Cardiac fibroblast (primary cell): ENCODE measurements around the gene PRDM5.

Experiments
- DNase-seq, 2 donors: peaks; one replicate each; pipeline versions ENCODE4 v3.0.0 to v3.0.0-alpha.2; 2010; ENCODE audit warnings: low read depth in 2 of 2
- H3K4me3 ChIP-seq, 2 donors: replicated peaks in 1 of 2; 1 replicate in 1 of 2; 2 replicates in 1 of 2; pipeline ENCODE4 v1.5.1; 2011; ENCODE audit warnings: low read depth in 2 of 2, low read length in 2 of 2, mild to moderate bottlenecking in 2 of 2, moderate library complexity in 1 of 2
- TF ChIP-seq, protein P1 (sequence below): IDR thresholded peaks from one replicate; pipeline ENCODE4 v1.5.1; 2011; ENCODE audit warnings: low read depth, mild to moderate bottlenecking, low read length, inconsistent platforms

PRDM5 gene

GRCh38 chr4:120736312-120736711 is 186.2 kb downstream of the PRDM5 start:
- no peak overlapping the region for H3K4me3 ChIP-seq
- DNase-seq: no peak
- TF ChIP-seq, protein P1, sequence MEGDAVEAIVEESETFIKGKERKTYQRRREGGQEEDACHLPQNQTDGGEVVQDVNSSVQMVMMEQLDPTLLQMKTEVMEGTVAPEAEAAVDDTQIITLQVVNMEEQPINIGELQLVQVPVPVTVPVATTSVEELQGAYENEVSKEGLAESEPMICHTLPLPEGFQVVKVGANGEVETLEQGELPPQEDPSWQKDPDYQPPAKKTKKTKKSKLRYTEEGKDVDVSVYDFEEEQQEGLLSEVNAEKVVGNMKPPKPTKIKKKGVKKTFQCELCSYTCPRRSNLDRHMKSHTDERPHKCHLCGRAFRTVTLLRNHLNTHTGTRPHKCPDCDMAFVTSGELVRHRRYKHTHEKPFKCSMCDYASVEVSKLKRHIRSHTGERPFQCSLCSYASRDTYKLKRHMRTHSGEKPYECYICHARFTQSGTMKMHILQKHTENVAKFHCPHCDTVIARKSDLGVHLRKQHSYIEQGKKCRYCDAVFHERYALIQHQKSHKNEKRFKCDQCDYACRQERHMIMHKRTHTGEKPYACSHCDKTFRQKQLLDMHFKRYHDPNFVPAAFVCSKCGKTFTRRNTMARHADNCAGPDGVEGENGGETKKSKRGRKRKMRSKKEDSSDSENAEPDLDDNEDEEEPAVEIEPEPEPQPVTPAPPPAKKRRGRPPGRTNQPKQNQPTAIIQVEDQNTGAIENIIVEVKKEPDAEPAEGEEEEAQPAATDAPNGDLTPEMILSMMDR: no peak

GRCh38 chr4:120733968-120734367 is 188.6 kb downstream of the PRDM5 start:
- TF ChIP-seq, protein P1: no peak
- DNase-seq: no peak
- no peak overlapping the region for H3K4me3 ChIP-seq

DNA sequence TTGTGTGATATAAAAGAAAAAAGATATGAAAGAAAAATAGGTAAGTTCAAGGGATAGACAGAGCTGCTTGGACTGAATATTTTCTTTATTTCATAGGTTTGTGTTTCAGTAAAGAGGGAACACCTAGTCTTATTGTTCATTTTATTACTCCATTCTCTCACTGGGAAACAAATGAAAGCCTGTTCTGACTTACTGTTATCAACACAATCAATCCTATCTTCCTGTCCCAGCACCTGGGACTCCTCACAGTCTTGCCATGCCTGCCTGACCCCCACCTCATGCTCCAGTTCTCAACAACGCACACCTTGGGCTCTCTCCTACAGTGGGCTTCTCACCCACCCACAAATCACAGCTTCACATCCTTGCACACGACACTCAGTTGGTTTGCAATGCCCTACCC is 189.5 kb downstream of the PRDM5 start:
- TF ChIP-seq, protein P1: no peak

DNA sequence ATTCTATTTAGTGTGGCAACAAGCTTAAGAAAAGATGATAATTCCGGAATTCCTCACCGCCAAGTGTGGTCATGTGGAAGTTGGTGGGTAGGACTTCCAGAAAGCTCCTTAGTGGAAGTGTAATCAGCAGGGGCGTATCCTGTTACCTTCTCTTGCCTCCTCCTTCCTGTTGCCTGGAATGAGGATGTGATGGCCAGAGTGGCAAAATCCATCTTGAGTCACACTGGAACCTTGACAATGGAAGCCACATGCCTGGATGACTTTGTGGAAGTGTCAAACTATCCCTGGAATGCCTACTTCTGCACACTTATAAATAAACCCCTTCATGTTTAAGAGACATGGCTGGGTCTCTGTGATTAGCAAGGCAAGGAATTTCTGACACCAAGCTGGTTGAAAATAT is 191.0 kb downstream of the PRDM5 start:
- DNase-seq: peak in 1 of 2 donors; percentile 13
- TF ChIP-seq, protein P1: no peak
- H3K4me3 ChIP-seq: no peak overlapping the region

More for the DNA sequence above, 189.5 kb downstream of the PRDM5 start:
- DNase-seq: no peak
- H3K4me3 ChIP-seq: no peak overlapping the region

DNA sequence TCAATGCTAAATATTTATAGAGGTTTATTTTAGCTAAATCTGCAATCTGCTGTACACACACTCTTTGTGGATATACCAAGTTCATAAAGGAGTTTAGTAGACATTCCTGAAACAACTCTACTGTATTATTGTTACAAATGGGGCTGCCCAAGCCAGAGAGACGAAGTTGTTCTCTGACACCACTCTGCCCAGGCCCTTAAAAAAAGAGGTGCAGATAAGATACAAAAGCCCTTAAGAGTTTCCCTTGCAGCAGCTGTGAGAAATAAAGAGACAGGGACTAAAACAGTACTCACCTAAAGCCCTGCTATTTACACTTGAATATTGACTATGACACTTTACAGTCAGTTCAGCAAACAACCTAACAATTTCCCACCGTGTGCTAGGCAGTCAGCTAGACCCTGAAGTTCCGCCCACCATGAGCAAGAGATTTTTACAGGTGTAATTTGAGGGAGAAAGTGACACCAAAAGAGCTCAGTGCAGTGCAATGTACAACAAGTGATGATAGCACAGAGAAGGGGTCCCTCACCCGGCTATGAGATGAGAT is 191.7 kb downstream of the PRDM5 start:
- no peak overlapping the region for H3K4me3 ChIP-seq
- no peak for DNase-seq
- TF ChIP-seq, protein P1: no peak

- H3K4me3 ChIP-seq: no peak overlapping the region
- TF ChIP-seq, protein P1: no peak
Observed at GRCh38 chr4:120728892-120729675, 193.4 kb downstream of the PRDM5 start.

More at GRCh38 chr4:120728892-120729675, 193.4 kb downstream of the PRDM5 start:
- DNase-seq: no peak
